HFF-Myc (cell line): ENCODE measurements around the gene MEF2A.

Experiments
- DNase-seq: peaks from one replicate; pipeline ENCODE4 v3.0.0-alpha.2; 2011; ENCODE audit warnings: low read depth; ENCODE audit errors: extremely low read depth
- H3K4me3 ChIP-seq: replicated peaks from 2 replicates; pipeline ENCODE4 v1.5.1; 2011; ENCODE audit warnings: low read depth, mild to moderate bottlenecking, control low read depth, low read length
- CTCF ChIP-seq: IDR thresholded peaks from 2 replicates; pipeline ENCODE4 v1.5.1; 2012; ENCODE audit warnings: mild to moderate bottlenecking, low read depth, low read length, control low read depth; ENCODE audit errors: missing control alignments

MEF2A gene

GRCh38 chr15:99722406-99722805 is 156.6 kb downstream of the MEF2A start:
- TF ChIP-seq CTCF: no peak
- H3K4me3 ChIP-seq: no peak overlapping the region
- no peak for DNase-seq

GRCh38 chr15:99726333-99726732 is 160.5 kb downstream of the MEF2A start:
- TF ChIP-seq CTCF: no peak
- no peak for DNase-seq
- no peak overlapping the region for H3K4me3 ChIP-seq

- no peak for TF ChIP-seq CTCF
- DNase-seq: no peak
- no peak overlapping the region for H3K4me3 ChIP-seq
These were observed 161.5 kb downstream of the MEF2A start for GRCh38 chr15:99727330-99727729.

GRCh38 chr15:99727733-99728132 is 161.9 kb downstream of the MEF2A start:
- no peak for TF ChIP-seq CTCF
- no peak for DNase-seq
- no peak overlapping the region for H3K4me3 ChIP-seq

- no peak overlapping the region for H3K4me3 ChIP-seq
- no peak for TF ChIP-seq CTCF
- no peak for DNase-seq
These were observed 163.1 kb downstream of the MEF2A start for GRCh38 chr15:99728916-99729315.

GRCh38 chr15:99729327-99729726 is 163.5 kb downstream of the MEF2A start:
- H3K4me3 ChIP-seq: no peak overlapping the region
- DNase-seq: no peak
- no peak for TF ChIP-seq CTCF

- DNase-seq: peak; percentile 32
- H3K4me3 ChIP-seq: no peak overlapping the region
- TF ChIP-seq CTCF: peak; percentile 67
These were observed 164.1 kb downstream of the MEF2A start for GRCh38 chr15:99729920-99730319.
